ENCODE results near the gene DTNBP1.

GRCh38 chr6:15520626-15521203 lies 142.1 kb downstream of the DTNBP1 start:
- TF ChIP-seq CTCF (IDR thresholded peaks at IDR 0.05) (no peak), POLR2A (IDR thresholded peaks at IDR 0.05) (no peak)

Measured in esophagus squamous epithelium (tissue), 4 donors.